Fibroblast of the aortic adventitia (primary cell): ENCODE results near the gene RAB3GAP2. TPM values are rescaled to one million over a fixed set of nuclear protein-coding genes. Genes with fewer than 3 reads are reported as not detected.

ENCODE experiments used
- DNase-seq: peaks from one replicate; pipeline ENCODE4 v3.0.0-alpha.2; 2010; ENCODE audit warnings: low read depth
- H3K4me3 ChIP-seq: 2 replicates; pipeline ENCODE4 v1.5.1; 2011; ENCODE audit warnings: low read depth, mild to moderate bottlenecking, control low read depth, low read length, moderate library complexity
- CTCF ChIP-seq: IDR thresholded peaks from 2 replicates; pipeline ENCODE4 v1.5.1; 2011; ENCODE audit warnings: mild to moderate bottlenecking, low read length, control low read depth, inconsistent platforms; ENCODE audit not compliant: insufficient read depth
- total RNA-seq: library from RNA; depleted of rRNA; stranded (reverse); fragments of >200 nt; gene quantifications from 2 replicates; pipeline ENCODE4 v1.2.3, GENCODE V29; 2012; ENCODE audit warnings: low replicate concordance

The RAB3GAP2 gene
- total RNA-seq, 1 donor = 39.7 TPM

DNA sequence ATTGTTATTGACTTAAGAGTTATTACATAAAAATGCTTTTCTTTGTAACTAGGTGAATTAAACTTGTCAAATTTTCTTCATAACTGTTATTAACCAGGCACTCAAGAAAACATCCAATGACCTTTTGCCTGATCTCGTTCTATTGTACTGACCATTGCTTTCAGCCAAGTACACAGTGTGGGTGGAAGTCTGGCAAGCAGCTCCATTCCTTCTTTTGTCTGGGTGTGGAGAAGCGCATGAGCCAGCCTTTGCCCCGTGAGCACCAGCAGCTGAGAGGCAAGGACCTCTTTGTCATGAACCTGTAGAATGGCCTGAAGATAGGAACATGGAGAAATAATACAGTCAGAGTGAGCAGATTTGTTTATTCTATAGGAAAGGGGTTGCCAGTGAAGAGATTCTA, 120.8 kb downstream of the RAB3GAP2 start:
- DNase-seq = peak; percentile 68
- TF ChIP-seq CTCF = no peak
- no peak overlapping the region for H3K4me3 ChIP-seq

DNA sequence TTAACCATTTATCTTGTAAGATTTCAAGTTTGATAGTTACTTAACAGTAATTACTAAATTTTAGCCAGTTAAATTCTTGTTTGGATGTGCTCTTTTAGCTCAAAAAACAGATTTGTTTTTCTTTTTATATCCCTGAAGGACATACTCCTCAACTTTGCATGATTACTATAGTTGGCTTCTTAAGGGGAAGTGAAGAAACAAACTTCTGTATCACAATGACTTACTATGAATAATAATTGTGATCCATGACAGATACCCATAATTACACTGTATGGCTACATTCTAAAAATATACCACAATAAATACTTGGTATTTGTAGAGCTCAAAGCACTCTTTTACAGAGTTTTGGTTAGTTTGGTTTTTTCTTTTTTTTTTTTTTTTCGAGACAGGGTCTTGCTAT, 122.5 kb downstream of the RAB3GAP2 start:
- TF ChIP-seq CTCF = no peak
- DNase-seq = no peak
- no peak overlapping the region for H3K4me3 ChIP-seq

- no peak for DNase-seq
- TF ChIP-seq CTCF = no peak
- no peak overlapping the region for H3K4me3 ChIP-seq
Observed at GRCh38 chr1:220144051-220144450, 128.2 kb downstream of the RAB3GAP2 start.

- H3K4me3 ChIP-seq = no peak overlapping the region
- peak; percentile 24 for DNase-seq
- no peak for TF ChIP-seq CTCF
Observed at GRCh38 chr1:220139966-220140365, 132.3 kb downstream of the RAB3GAP2 start.

- DNase-seq = no peak
- no peak for TF ChIP-seq CTCF
- no peak overlapping the region for H3K4me3 ChIP-seq
Observed at GRCh38 chr1:220137019-220137786, 135.1 kb downstream of the RAB3GAP2 start.

DNA sequence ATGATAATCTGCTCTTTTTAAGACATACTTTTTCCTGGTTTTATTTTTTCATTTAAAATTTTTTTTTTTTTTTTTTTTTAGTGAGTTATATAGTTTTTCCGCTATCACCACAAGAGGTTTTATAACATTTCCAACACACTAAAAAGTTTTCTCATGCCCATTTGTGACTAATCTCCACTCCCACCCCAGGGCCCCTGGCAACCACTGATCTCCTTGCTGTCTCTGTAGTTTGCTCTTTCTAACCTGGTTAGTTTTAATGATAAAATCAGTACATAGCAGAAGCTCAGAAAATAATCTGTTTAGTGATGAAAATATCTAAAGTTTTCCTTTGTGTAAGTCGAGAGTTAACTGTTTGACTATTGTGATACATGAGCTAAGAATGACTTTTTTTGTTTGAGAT, 136.5 kb downstream of the RAB3GAP2 start:
- DNase-seq = no peak
- no peak for TF ChIP-seq CTCF
- H3K4me3 ChIP-seq = no peak overlapping the region
